Endothelial cell of umbilical vein (primary cell): Measurements from ENCODE around the gene ST6GALNAC3.

Experiments
- MAX ChIP-seq: IDR thresholded peaks from 2 replicates; pipeline ENCODE4 v1.6.1; 2011; ENCODE audit not compliant: insufficient read depth, insufficient read length
- TF ChIP-seq, protein P1 (sequence below), 2 donors: IDR thresholded peaks; 1 replicate in 1 of 2; 2 replicates in 1 of 2; pipeline ENCODE4 v1.5.1; 2011; ENCODE audit warnings: low read length in 2 of 2, mild to moderate bottlenecking in 2 of 2, moderate library complexity in 2 of 2, control low read depth in 1 of 2, inconsistent platforms in 1 of 2, low read depth in 1 of 2; ENCODE audit not compliant: insufficient read depth in 1 of 2; ENCODE audit errors: extremely low read depth in 1 of 2

DNA sequence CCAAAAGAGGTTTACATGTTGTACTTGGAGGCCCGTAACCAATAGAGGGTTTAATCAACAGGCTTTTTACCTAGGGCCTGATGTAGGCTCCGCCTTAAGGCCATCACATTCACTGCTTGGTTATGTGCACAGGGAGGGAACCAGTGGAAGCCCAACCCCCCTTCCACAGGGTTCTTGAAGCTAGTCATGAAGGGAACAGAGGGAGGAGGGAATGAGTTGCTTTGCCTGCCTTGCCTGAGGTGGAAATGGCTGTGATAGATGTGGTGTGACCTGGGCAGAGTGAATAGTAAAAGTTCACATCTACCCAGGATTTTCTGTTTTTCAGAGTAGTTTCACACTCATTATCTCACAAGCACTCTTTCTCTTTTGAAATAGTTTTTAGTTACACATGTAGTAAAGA, 215.1 kb downstream of the ST6GALNAC3 start:
- TF ChIP-seq, protein P1, sequence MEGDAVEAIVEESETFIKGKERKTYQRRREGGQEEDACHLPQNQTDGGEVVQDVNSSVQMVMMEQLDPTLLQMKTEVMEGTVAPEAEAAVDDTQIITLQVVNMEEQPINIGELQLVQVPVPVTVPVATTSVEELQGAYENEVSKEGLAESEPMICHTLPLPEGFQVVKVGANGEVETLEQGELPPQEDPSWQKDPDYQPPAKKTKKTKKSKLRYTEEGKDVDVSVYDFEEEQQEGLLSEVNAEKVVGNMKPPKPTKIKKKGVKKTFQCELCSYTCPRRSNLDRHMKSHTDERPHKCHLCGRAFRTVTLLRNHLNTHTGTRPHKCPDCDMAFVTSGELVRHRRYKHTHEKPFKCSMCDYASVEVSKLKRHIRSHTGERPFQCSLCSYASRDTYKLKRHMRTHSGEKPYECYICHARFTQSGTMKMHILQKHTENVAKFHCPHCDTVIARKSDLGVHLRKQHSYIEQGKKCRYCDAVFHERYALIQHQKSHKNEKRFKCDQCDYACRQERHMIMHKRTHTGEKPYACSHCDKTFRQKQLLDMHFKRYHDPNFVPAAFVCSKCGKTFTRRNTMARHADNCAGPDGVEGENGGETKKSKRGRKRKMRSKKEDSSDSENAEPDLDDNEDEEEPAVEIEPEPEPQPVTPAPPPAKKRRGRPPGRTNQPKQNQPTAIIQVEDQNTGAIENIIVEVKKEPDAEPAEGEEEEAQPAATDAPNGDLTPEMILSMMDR (IDR thresholded peaks at IDR 0.05; ENCODE audit: extremely low read depth in 1 of 2, insufficient read depth in 1 of 2, low read depth in 1 of 2, low read length in 2 of 2) = no peak
- TF ChIP-seq MAX = no peak
